Stimulated activated naive CD4-positive, alpha-beta T cell (primary cell): ENCODE measurements around the gene HSFX3.

Source experiments
- DNase-seq, 6 experiments: peaks; one replicate each; lab custom pipeline; 2025; lab: John Stamatoyannopoulos, UW

The HSFX3 gene

DNA sequence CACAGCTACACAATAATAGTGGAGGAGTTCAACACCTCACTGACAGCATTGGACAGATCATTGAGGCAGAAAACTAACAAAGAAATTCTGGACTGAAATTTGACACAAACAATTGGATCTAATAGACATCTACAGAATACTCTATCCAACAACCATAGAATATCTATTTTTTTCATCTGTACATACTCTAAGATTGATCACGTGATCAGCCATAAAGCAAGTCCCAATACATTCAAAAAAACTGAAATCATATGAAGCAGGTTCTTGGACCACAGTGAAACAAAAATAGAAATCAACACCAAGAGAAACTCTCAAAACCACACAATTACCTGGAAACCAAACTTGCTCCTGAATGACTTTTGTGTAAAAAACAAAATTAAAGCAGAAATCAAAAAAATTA, 32.4 kb downstream of the HSFX3 start:
- DNase-seq = no peak

DNA sequence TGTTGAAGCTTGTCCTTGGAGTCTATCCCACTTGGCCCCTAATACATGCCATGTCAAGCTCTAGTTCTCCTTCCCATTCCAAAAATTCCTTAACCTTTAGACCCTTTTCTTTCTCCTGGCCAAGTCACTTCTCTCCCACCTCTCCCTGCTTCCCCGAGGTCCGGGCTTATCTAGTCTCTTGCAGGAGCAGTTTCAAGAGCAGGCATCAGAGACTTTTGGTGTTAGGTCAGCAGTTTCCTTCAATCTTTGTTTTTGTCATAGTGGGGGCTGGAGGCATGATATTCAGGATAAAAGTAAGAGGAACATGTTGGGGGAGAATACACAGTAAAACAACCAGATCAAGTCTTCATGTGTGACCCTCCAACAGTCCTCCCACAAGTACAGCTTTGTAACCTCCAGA, 33.1 kb downstream of the HSFX3 start:
- DNase-seq = no peak

DNA sequence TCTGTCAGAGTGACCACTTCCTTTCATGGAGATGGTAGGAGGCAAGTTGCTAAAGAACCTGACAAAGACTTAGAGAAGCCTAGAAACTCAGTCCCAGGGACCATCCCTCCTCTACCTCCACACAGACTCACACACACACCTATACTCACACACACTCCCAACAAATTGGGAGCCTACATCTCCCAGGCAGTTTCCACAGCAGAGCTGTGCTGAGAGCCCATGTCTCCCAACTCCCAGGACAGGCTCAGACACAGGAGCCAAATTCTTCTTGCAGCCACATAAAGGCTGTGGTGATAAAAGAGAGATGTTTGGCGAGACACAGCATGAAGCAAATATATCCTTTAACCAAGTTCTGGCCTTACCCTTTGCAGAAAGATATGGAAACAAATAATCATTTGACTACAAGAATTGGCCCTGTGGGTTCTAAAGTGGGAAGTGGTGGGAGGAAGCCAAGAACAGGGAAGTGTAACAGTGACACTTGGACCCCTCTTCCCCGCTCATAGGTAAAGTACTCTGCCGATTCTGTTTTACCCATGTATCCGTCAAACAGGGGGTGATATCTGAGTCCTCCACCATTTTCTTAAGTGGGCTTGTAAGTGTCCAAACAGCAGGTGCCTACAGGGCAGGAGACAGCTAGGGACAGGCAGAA, 33.6 kb downstream of the HSFX3 start:
- DNase-seq = no peak

DNA sequence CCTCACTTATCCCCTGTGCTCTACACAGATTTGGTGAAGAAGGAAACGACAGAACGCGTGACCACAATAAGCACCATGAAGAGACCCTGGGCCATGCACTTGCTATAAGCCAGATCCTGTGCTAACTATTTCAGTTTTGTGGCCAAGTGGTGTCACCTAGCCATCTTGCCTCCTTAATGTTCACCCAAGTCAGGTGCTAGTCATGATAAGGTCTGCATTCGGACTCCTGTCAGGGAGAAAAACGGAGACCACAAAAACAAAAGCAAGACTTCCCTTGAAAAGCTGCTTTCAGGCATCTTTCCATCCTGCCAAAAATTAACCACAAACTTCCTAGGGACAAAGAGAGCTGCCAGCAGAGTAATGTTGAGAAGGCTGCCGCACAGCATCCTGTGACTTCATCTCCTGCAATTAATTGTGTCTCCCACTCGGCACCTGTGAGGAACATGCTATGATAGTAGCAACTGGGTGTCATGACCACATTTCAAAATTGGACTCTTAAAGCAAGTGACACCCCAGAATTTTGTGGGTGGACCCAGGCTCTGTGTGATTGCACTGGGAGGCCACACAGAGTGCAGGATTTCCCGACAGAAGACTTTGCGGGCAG, 35.8 kb downstream of the HSFX3 start:
- DNase-seq = no peak

DNA sequence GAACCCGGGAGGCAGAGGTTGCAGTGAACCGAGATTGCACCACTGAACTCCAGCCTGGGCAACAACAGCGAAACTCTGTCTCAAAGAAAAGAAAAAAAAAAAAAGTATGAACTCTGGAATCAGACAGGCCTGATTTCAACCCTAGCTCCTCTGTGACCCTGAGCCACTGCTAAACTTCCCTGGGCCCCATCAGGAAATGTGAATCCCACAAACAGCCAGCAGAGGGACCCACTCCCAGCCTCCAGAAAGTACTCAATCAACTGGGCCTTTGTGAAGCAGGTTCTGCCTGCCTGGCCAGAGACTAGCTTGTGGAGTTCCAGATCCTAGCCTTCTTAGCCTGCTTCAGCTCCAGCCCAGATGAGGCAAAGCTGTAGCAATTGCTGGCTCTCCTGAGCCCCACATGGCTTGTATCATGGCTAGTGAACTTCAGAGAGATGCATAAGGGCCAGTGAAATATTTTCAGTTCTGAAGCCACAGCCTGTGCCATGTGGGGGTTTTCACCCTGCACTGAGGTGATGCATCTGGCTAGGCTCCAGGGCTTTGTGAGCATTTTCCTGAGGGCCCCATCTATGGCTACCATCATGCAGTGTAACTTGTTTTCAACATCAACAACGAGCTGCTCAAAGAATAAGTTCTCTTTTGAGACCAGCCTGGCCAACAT, 37.4 kb downstream of the HSFX3 start:
- DNase-seq = peak; percentile 10 to 57 (median 34)

DNA sequence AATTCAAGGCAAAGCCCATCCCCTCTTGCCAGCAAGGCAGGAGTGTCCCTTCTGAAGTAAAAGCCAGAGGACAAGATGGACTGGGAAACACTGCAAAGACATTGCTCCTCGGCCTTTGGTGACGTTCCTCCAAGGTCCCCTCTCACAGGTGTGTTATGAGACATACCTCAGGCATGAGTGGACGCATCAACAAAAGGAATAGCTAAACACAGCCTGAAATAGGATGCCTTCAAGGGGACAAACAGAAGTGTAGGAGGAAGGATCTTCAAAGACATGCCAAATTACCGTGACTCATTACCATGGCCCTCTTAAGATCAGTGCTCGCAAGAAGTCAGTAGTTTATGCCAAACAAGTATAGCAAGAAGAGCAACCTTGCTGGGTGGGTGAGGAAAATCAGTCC, 38.6 kb downstream of the HSFX3 start:
- DNase-seq = no peak

DNA sequence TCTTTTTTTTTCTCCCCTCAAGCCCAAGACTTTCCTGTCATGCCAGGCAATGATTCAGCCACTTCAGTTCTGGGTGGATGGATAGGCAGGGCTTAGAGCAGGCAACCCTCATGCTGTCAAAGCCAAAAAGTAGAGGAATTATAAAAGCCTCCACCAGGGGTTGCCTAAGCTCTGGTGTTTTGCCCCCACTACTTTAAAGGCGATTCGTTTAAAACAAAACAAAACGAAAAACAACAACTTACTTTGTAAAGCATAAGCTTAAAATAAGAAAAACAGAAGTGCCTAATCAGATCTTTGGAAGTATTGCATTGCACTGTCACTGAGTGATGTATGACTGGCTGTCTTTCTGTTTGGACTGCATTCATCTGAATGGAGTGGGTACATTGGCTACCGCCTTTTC, 39.3 kb downstream of the HSFX3 start:
- DNase-seq = no peak

DNA sequence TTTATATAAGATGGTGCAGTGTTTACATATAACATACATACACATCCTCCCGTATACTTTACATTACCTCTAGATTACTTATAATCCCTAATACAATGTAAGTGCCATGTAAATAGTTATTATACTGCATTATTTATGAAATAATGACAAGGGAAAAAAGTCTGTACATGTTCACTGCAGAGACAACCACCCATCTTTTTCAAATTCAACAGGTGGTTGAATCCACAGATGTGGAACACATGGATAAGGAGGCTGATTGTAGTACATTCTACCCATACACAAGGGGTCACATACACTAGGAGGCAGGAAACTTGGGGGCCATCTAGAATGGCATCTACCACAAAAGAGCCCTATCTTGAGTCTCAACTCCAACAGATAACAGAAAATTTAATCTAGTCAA, 41.3 kb downstream of the HSFX3 start:
- DNase-seq = no peak

DNA sequence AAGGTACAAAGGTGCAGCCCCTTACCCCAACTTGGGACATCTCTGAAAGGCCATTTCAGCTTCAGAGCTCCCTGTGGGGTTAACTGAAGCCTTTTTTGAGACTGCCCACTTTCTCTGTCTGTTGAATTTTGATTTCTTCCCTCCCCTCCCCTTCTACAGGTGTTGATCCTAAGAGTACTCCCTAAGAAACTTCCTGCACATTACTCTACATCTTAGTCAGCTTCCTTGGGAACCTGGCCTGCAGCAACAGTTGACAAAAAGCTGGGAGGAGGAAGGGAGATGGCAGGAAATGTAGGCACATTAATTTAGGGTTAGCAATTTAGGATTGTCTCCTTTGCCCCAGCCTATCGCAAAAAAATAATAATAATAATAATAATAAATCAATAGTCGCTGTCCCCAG, 43.4 kb downstream of the HSFX3 start:
- no peak for DNase-seq

DNA sequence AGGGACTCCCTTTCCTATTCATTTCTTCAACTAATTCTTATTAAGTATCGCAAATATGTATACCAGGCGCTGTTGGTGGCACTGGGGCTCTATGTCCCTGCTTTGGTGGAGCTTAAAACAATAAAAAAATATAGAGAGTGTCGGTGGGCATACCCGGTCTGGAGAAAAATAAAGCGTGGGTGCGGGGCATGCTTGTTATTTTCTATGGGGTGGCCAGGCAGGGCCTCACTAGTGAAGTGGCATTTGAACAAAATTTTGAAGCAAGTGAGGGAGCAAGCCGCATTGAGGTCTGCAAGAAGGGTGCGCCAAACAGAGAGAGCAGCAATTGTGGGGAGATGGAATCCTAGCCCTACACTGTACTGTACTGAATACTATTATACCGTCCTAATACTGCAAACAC, 44.1 kb downstream of the HSFX3 start:
- no peak for DNase-seq

DNA sequence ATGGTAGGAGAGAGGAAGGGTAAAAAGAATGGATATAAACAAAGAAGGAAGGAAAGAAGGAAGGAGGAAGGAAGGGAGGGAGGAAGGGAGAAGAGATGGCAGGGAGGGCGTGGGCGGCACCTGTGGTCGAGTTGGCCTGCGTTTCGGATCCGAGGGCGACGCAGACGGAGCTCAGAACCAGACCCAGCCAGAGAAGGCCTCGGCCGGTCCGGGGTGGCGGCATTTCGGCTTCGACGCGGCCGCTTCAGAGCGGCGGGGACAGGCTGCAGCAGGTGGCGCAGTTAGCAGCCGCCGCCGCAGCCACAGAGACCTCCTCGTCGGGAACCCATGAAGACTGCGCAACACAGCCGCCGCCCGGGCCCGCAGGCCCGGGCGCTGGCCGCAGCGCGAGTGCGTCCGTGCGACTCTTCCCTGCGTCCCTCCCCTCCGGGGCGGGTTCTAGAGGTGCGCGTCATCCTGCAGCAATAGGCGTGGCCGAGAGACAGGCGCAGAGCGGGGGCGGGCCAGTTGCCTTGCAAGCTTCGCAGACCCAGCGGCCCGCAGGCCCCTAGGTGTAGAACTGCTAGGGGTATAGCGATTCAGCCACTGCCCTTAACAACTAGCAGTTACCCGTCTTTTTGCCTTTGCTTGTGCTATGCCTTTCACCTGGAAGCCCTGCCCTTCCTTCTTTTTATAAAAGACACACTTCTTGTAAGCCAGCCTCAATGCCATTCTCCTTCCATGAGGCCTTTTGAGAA, 44.6 kb downstream of the HSFX3 start, which contains the start of gene IDS:
Gene IDS (minus strand): TSS at position 392 of the 737 bp plus-strand sequence. CDS start 169 bp downstream, at position 223.
- peak; percentile 69 to 82 (median 76) for DNase-seq

DNA sequence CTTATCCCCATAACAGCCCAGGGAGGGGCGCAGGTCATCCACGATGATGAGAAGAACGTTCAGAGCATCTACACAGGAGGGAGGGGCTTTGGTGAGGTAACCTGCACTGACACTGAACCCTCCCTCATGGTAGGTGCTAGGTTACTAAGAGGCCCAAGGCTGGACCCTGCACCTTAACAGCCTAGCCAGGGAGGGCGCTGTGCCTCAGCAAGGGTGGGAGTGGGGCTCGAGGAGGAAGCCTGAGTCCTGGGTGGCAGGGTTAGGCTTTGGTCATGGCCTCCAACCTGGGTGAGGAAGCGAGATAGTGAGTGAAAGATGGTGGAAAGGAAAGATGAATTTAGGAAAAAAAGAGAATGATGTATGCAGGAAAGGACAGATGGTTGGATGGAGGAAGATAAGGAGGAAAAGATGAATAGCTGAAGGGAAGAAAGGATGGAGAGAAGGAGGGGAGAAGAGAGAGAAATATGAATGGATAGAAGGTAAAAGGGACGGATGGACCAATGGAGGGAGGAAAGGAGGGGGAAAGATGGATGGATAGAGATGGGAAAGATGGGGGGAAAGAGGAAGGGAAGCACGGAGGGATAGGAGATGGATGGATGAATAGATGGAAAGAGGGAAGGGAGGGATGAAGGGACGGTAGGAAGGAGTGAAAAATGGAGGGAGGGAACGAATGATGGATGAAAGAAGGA, 45.4 kb downstream of the HSFX3 start:
- peak in 5 of 6 experiments; percentile 33 to 57 (median 44) for DNase-seq

DNA sequence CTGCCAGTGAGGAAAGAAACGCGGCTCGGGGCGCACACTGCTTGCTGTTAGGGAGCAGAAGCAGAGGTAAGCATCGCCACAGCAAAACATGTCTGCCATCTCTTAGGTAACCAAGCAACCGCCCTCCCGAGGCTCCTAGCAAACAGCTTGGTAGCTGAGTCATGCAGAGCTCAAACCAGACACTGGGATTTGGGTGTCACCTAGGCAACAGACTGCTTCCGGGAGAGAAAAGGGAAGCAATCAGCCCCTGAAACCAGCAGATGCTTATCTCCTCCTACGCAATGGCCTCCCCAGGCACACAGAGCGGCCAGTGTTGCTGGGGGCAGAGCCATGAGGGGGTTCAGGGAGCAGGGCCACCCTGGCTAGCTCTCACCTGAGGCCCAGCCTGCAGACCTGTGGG, 46.3 kb downstream of the HSFX3 start:
- peak; percentile 24 to 61 (median 50) for DNase-seq

DNA sequence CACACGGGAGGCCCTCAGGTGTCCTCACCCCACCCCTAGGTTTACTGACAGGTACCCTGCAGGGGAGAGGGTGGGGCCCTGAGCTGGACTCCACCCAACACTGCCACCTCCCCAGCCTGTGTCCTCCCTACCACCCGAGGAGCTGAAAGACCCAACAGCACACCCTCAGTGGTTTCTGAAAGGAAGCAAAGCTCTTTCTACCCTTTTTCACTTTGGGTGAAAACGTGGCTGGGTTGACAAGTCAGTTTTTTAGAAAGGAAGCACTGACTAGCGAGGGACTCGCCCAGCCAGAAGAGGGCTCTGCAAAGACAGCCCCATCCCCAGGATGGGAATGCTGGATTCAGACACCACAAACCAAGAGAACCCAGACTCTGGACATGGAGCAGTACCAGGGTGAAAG, 46.8 kb downstream of the HSFX3 start:
- peak in 1 of 6 experiments; percentile 9 for DNase-seq

DNA sequence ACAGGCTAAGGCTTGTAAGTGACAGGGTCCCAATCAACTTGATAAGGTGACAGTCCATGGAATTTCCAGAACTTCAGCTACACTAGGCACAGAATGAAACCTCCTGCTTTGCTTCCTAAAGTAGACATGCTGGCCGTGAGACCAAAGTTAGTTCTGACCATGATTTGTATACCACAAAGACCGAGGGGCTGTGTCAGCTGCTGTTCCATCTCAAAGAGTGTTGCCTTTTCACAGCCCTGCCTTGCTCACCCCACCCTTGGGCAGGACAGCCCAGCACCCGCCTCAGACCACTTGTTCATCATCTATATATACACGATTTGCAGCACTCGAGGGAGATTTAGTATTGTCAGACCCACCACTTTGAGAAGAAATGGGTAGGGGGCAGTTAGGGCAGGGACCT, 50.0 kb downstream of the HSFX3 start:
- no peak for DNase-seq

DNA sequence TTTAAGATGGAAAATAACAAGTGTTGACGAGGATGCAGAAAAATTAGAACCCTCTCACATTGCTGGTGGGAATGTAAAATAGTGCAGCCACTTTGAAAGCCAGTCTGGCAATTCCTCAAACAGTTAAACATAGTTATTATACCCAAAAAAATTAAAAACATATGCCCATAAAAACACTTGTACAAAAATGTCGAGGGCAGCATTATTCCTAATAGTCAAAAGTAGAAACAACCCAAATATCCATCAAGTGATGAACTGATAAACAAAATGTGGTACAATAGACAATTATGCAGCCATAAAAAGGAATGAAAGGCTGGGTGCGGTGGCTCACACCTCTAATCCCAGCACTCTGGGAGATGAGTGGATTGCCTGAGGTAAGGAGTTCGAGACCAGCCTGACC, 51.0 kb downstream of the HSFX3 start:
- DNase-seq = no peak
